Femur (tissue), 1 donor: Measurements from ENCODE around the gene MON1B.
A peak's percentile ranks its signal among the peaks of the same experiment; 100 is the strongest.
"Not testable (repeated sequence)": the region's sequence is repeated elsewhere in the genome, so short reads cannot be mapped to it uniquely, and the experiment has no call there.

Source experiments
- DNase-seq: peaks from one replicate; pipeline ENCODE4 v3.0.0-alpha.2; 2017

MON1B gene

GRCh38 chr16:77199211-77199610, 8.2 kb downstream of the MON1B start, which contains the start of gene SYCE1L:
SYCE1L (plus strand) TSS chr16:77199408; CDS start chr16:77199452, 44 bp downstream.
- DNase-seq: no peak

- DNase-seq: no peak
Observed at GRCh38 chr16:77206533-77206932, 15.5 kb downstream of the MON1B start.

GRCh38 chr16:77207030-77207429, 16.0 kb downstream of the MON1B start:
- DNase-seq: no peak

- DNase-seq: no peak
Observed at GRCh38 chr16:77208382-77208781, 17.4 kb downstream of the MON1B start.

- DNase-seq: peak; percentile 83
Observed at GRCh38 chr16:77211880-77212740, 21.1 kb downstream of the MON1B start.

GRCh38 chr16:77212741-77213541, 22.0 kb downstream of the MON1B start:
- peak; percentile 77 for DNase-seq

GRCh38 chr16:77213542-77214106, 22.6 kb downstream of the MON1B start:
- DNase-seq: no peak

- DNase-seq: no peak
Observed at GRCh38 chr16:77214411-77215138, 23.6 kb downstream of the MON1B start.

GRCh38 chr16:77219437-77219836, 28.4 kb downstream of the MON1B start:
- no peak for DNase-seq

GRCh38 chr16:77220427-77220826, 29.4 kb downstream of the MON1B start:
- no peak for DNase-seq

- no peak for DNase-seq
Observed at GRCh38 chr16:77221482-77221881, 30.5 kb downstream of the MON1B start.

- no peak for DNase-seq
Observed at GRCh38 chr16:77223184-77223583, 32.2 kb downstream of the MON1B start.

- no peak for DNase-seq
Observed at GRCh38 chr16:77225182-77225581, 34.2 kb downstream of the MON1B start.

GRCh38 chr16:77227745-77228144, 36.8 kb downstream of the MON1B start:
- DNase-seq: no peak

GRCh38 chr16:77231047-77231446, 40.1 kb downstream of the MON1B start:
- DNase-seq: no peak

- DNase-seq: no peak
Observed at GRCh38 chr16:77233799-77234519, 43.0 kb downstream of the MON1B start.

GRCh38 chr16:77234611-77235010, 43.6 kb downstream of the MON1B start:
- no peak for DNase-seq

- peak; percentile 93 for DNase-seq
Observed at GRCh38 chr16:77236063-77236511, 45.1 kb downstream of the MON1B start.

GRCh38 chr16:77238593-77238992, 47.6 kb downstream of the MON1B start:
- no peak for DNase-seq

- not testable (repeated sequence) for DNase-seq
Observed at GRCh38 chr16:77242471-77242870, 51.5 kb downstream of the MON1B start.

GRCh38 chr16:77246150-77246549, 55.2 kb downstream of the MON1B start:
- DNase-seq: no peak

GRCh38 chr16:77250400-77250799, 59.4 kb downstream of the MON1B start:
- DNase-seq: no peak
